SHP77 (cell line): ENCODE results near the gene SS18L1.
"Not testable (repeated sequence)": the region's sequence is repeated elsewhere in the genome, so short reads cannot be mapped to it uniquely, and the experiment has no call there.

Experiments
- DNase-seq, 2 experiments: peaks; one replicate each; lab custom pipeline; 2025; lab: John Stamatoyannopoulos, UW

Gene SS18L1

GRCh38 chr20:62136283-62137091, 7.1 kb upstream of the SS18L1 start:
- peak; percentile 65 to 78 for DNase-seq

GRCh38 chr20:62137092-62137384, 6.5 kb upstream of the SS18L1 start:
- DNase-seq: no peak

- DNase-seq: no peak
Measured at GRCh38 chr20:62137478-62138203, 5.9 kb upstream of the SS18L1 start.

GRCh38 chr20:62138204-62138543, 5.4 kb upstream of the SS18L1 start:
- DNase-seq: no peak

GRCh38 chr20:62138912-62139311, 4.7 kb upstream of the SS18L1 start:
- DNase-seq: no peak

GRCh38 chr20:62139636-62140035, 3.9 kb upstream of the SS18L1 start:
- no peak for DNase-seq

- no peak for DNase-seq
Measured at GRCh38 chr20:62141043-62141396, 2.5 kb upstream of the SS18L1 start.

- peak in 1 of 2 experiments; percentile 39 for DNase-seq
Measured at GRCh38 chr20:62141397-62142251, 1.9 kb upstream of the SS18L1 start.

GRCh38 chr20:62142252-62143080, 1.1 kb upstream of the SS18L1 start:
- DNase-seq: no peak

GRCh38 chr20:62143957-62144825, 622 bp downstream of the SS18L1 start:
- DNase-seq: peak; percentile 43 to 58

- DNase-seq: no peak
Measured at GRCh38 chr20:62145688-62146018, 2.1 kb downstream of the SS18L1 start.

GRCh38 chr20:62146019-62146755, 2.6 kb downstream of the SS18L1 start:
- no peak for DNase-seq

GRCh38 chr20:62147125-62147524, 3.6 kb downstream of the SS18L1 start:
- no peak for DNase-seq

- no peak for DNase-seq
Measured at GRCh38 chr20:62147528-62147927, 4.0 kb downstream of the SS18L1 start.

- DNase-seq: not testable (repeated sequence)
Measured at GRCh38 chr20:62148383-62148782, 4.8 kb downstream of the SS18L1 start.

GRCh38 chr20:62148908-62149314, 5.3 kb downstream of the SS18L1 start:
- peak; percentile 36 to 65 for DNase-seq

GRCh38 chr20:62149532-62150309, 6.2 kb downstream of the SS18L1 start:
- no peak for DNase-seq

GRCh38 chr20:62150310-62150575, 6.7 kb downstream of the SS18L1 start:
- DNase-seq: no peak

- no peak for DNase-seq
Measured at GRCh38 chr20:62151225-62151624, 7.7 kb downstream of the SS18L1 start.

GRCh38 chr20:62151835-62152364, 8.3 kb downstream of the SS18L1 start:
- no peak for DNase-seq
